Fibroblast of the aortic adventitia (primary cell): Measurements from ENCODE around the gene ACTR8. TPM values are rescaled to one million over a fixed set of nuclear protein-coding genes. Genes with fewer than 3 reads are reported as not detected.

Experiments
- DNase-seq: peaks from one replicate; pipeline ENCODE4 v3.0.0-alpha.2; 2010; ENCODE audit warnings: low read depth
- H3K4me3 ChIP-seq: 2 replicates; pipeline ENCODE4 v1.5.1; 2011; ENCODE audit warnings: low read depth, mild to moderate bottlenecking, control low read depth, low read length, moderate library complexity
- CTCF ChIP-seq: IDR thresholded peaks from 2 replicates; pipeline ENCODE4 v1.5.1; 2011; ENCODE audit warnings: mild to moderate bottlenecking, low read length, control low read depth, inconsistent platforms; ENCODE audit not compliant: insufficient read depth
- total RNA-seq: library from RNA; depleted of rRNA; stranded (reverse); fragments of >200 nt; gene quantifications from 2 replicates; pipeline ENCODE4 v1.2.3, GENCODE V29; 2012; ENCODE audit warnings: low replicate concordance

The ACTR8 gene
- total RNA-seq, 1 donor, result 29.5 TPM

- DNase-seq, result peak; percentile 61
- TF ChIP-seq CTCF, result no peak
- H3K4me3 ChIP-seq, result no peak overlapping the region
Observed at GRCh38 chr3:53850895-53851294, 31.1 kb downstream of the ACTR8 start.

GRCh38 chr3:53849916-53850315, 32.0 kb downstream of the ACTR8 start:
- TF ChIP-seq CTCF, result no peak
- no peak for DNase-seq
- H3K4me3 ChIP-seq, result no peak overlapping the region

GRCh38 chr3:53846851-53847155, 35.1 kb downstream of the ACTR8 start:
- no peak for DNase-seq
- no peak for TF ChIP-seq CTCF
- H3K4me3 ChIP-seq, result no peak overlapping the region

- TF ChIP-seq CTCF, result no peak
Observed at GRCh38 chr3:53846134-53846850, 35.7 kb downstream of the ACTR8 start, which contains the start of the genes CHDH and IL17RB. Gene CHDH (minus strand): TSS chr3:53846419. CDS start chr3:53824008, 22,411 bp downstream. Gene IL17RB (plus strand): TSS chr3:53846568. CDS start chr3:53846589, 21 bp downstream.

GRCh38 chr3:53845881-53846133, 36.1 kb downstream of the ACTR8 start:
- TF ChIP-seq CTCF, result no peak
- no peak for DNase-seq
- H3K4me3 ChIP-seq, result peak overlapping the region; percentile 60

More at GRCh38 chr3:53846134-53846850, 35.7 kb downstream of the ACTR8 start, which contains the start of the genes CHDH and IL17RB:
- DNase-seq, result no peak
- peak within 1 kb of the TSS; percentile 60 for H3K4me3 ChIP-seq

GRCh38 chr3:53845103-53845880, 36.7 kb downstream of the ACTR8 start:
- peak overlapping the region; percentile 60 for H3K4me3 ChIP-seq
- TF ChIP-seq CTCF, result peak; percentile 41
- peak; percentile 39 for DNase-seq
